ENCODE results near the gene PRKN. TPM values are rescaled to one million over a fixed set of nuclear protein-coding genes. Genes with fewer than 3 reads are reported as not detected.
A peak's percentile ranks its signal among the peaks of the same experiment; 100 is the strongest.

The PRKN gene
- total RNA-seq, 1 donor from 2014 or later, result not detected

GRCh38 chr6:161374971-161375873, 1352.3 kb downstream of the PRKN start:
- Mint-ChIP-seq H3K27me3 (ENCODE audit: insufficient read depth) (no peaks in the 10 kb centered on the region), H3K9me3 (no peaks in the 10 kb centered on the region), H3K27ac (no peak overlapping the region), H3K4me3 (no peak overlapping the region), H3K36me3 (ENCODE audit: low read depth) (no peaks in the 10 kb centered on the region), H3K4me1 (ENCODE audit: low read depth) (no peaks in the 10 kb centered on the region)
- DNase-seq (ENCODE audit: low spot score), result no peak
- intact Hi-C loops (cut with micrococcal nuclease), result loop anchor here (1.0 to 5.0 kb wide), 3 partner anchors 148 to 445 kb away; no protein-coding TSS in a partner anchor

DNA sequence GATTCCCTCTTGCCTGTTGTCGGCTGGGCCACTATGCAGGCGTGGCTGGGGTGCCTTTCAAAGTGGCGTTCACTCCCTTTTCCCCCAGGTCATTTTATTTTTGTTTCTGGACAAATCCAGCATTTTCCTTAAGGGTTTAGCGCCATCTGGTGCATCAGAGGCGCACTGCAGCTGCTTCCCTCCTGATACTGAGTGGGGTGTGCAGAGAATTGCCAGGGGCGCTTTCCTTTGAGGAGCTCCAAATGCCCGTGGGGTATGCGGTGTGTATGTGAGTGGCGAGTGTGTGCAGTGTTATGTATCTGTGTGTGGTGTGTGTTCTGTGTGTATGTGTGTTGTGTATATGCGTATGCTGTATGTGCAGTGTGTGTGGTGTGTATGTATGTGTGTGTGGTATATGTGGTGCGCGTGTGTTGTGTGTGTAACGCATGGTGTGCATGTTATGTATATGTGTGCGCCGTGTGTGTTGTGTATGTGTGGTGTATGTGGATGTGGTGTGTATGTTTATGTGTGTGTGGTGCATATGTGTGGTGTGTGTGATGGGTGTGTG, 1353.6 kb downstream of the PRKN start:
- Mint-ChIP-seq H3K27me3 (ENCODE audit: insufficient read depth) (no peaks in the 10 kb centered on the region), H3K36me3 (ENCODE audit: low read depth) (no peaks in the 10 kb centered on the region), H3K4me3 (no peak overlapping the region), H3K4me1 (ENCODE audit: low read depth) (no peaks in the 10 kb centered on the region), H3K9me3 (no peaks in the 10 kb centered on the region), H3K27ac (no peak overlapping the region)
- intact Hi-C loops (cut with micrococcal nuclease), result loop anchor here (1.0 to 5.0 kb wide), 3 partner anchors 147 to 444 kb away; no protein-coding TSS in a partner anchor
- DNase-seq (ENCODE audit: low spot score), result peak; percentile 37

GRCh38 chr6:161372422-161372793, 1355.2 kb downstream of the PRKN start:
- no peak for DNase-seq (ENCODE audit: low spot score)
- Mint-ChIP-seq H3K4me3 (no peak overlapping the region), H3K27ac (no peak overlapping the region), H3K4me1 (ENCODE audit: low read depth) (no peaks in the 10 kb centered on the region), H3K36me3 (ENCODE audit: low read depth) (no peaks in the 10 kb centered on the region), H3K9me3 (no peaks in the 10 kb centered on the region), H3K27me3 (ENCODE audit: insufficient read depth) (no peaks in the 10 kb centered on the region)
- intact Hi-C loops (cut with micrococcal nuclease), result loop anchor here (5.0 kb wide), 2 partner anchors 145 to 270 kb away; no protein-coding TSS in a partner anchor

DNA sequence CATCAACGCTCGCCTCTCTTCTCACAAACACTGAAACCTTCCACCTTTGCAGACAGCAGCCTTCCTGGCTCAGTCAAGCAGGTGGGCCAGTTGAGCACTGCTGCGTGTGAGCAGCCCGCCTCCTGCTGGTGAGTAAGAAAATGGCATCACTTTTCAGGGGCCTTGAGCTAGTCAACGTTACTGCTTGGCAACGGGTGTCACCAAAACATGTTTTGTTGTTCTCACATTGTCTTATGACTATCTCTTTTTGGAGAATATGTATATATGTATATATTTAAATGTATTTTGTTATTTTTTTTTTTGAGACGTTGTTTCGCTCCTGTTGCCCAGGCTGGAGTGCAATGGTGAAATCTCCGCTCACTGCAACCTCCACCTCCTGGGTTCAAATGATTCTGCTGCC, 1356.7 kb downstream of the PRKN start:
- Mint-ChIP-seq H3K9me3 (no peaks in the 10 kb centered on the region), H3K36me3 (ENCODE audit: low read depth) (no peaks in the 10 kb centered on the region), H3K27me3 (ENCODE audit: insufficient read depth) (no peaks in the 10 kb centered on the region), H3K4me3 (no peak overlapping the region), H3K4me1 (ENCODE audit: low read depth) (no peaks in the 10 kb centered on the region), H3K27ac (no peak overlapping the region)
- peak; percentile 54 for DNase-seq (ENCODE audit: low spot score)
- intact Hi-C loops (cut with micrococcal nuclease), result loop anchor here (1.0 to 5.0 kb wide), 6 partner anchors 144 to 850 kb away; no protein-coding TSS in a partner anchor

DNA sequence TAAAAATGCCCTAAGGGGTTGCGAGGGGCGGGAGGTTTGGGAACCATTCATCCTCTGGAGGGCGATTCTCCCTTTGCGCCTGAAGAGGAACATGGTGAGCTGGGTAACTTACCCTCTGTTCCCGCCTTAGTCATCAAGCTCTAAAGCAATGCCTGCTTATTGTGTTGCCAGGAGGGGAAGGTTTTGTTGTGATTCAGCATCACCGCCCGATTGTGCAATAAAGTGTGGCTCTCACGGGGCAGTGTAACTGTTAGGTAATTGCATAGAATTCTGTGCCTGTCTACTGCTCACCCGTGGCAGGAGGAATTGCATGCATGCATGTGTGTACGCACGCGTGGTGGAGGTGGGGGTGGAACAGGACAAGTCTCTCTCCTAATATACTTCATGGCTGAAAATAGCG, 1358.2 kb downstream of the PRKN start:
- H3K27ac Mint-ChIP-seq, result no peak overlapping the region
- H3K27me3 Mint-ChIP-seq (ENCODE audit: insufficient read depth), result no peaks in the 10 kb centered on the region
- H3K4me1 Mint-ChIP-seq (ENCODE audit: low read depth), result no peaks in the 10 kb centered on the region
- no peaks in the 10 kb centered on the region for H3K9me3 Mint-ChIP-seq
- intact Hi-C loops (cut with micrococcal nuclease), result no loop called here
- no peaks in the 10 kb centered on the region for H3K36me3 Mint-ChIP-seq (ENCODE audit: low read depth)
- H3K4me3 Mint-ChIP-seq, result no peak overlapping the region
- no peak for DNase-seq (ENCODE audit: low spot score)

DNA sequence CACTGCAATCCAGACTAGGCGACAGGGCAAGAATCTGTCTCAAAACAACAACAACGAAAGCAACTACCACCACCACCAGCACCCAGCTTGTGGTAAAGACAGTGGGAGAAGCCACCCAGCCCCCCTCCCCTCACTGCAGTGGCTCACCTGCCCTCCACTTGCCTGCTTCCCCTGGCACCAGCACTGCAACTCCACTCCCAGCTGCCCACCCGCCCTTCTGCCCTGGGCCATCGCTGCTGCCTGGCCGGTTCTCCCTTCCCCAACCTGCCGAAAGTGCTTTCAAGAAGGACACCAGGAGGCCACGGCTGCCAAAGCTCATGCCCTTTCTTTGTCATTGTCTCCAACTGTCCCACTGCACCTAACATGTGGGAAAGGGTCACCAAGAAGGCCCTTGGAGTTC, 1359.1 kb downstream of the PRKN start:
- Mint-ChIP-seq H3K36me3 (ENCODE audit: low read depth) (no peaks in the 10 kb centered on the region), H3K9me3 (peaks cover 1% of the 10 kb centered on the region), H3K4me1 (ENCODE audit: low read depth) (no peaks in the 10 kb centered on the region), H3K4me3 (no peak overlapping the region), H3K27ac (no peak overlapping the region), H3K27me3 (ENCODE audit: insufficient read depth) (no peaks in the 10 kb centered on the region)
- intact Hi-C loops (cut with micrococcal nuclease), result no loop called here
- DNase-seq (ENCODE audit: low spot score), result no peak

GRCh38 chr6:161367472-161367871, 1360.1 kb downstream of the PRKN start:
- Mint-ChIP-seq H3K36me3 (ENCODE audit: low read depth) (peaks cover 1% of the 10 kb centered on the region), H3K27me3 (ENCODE audit: insufficient read depth) (no peaks in the 10 kb centered on the region), H3K9me3 (peaks cover 6% of the 10 kb centered on the region), H3K4me3 (no peak overlapping the region), H3K4me1 (ENCODE audit: low read depth) (no peaks in the 10 kb centered on the region), H3K27ac (no peak overlapping the region)
- intact Hi-C loops (cut with micrococcal nuclease), result no loop called here
- no peak for DNase-seq (ENCODE audit: low spot score)

GRCh38 chr6:161366301-161366923, 1361.2 kb downstream of the PRKN start:
- H3K9me3 Mint-ChIP-seq, result peaks cover 6% of the 10 kb centered on the region
- peaks cover 1% of the 10 kb centered on the region for H3K36me3 Mint-ChIP-seq (ENCODE audit: low read depth)
- no peak for DNase-seq (ENCODE audit: low spot score)
- no peak overlapping the region for H3K4me3 Mint-ChIP-seq
- H3K27me3 Mint-ChIP-seq (ENCODE audit: insufficient read depth), result no peaks in the 10 kb centered on the region
- H3K27ac Mint-ChIP-seq, result no peak overlapping the region
- H3K4me1 Mint-ChIP-seq (ENCODE audit: low read depth), result no peaks in the 10 kb centered on the region
- intact Hi-C loops (cut with micrococcal nuclease), result no loop called here

DNA sequence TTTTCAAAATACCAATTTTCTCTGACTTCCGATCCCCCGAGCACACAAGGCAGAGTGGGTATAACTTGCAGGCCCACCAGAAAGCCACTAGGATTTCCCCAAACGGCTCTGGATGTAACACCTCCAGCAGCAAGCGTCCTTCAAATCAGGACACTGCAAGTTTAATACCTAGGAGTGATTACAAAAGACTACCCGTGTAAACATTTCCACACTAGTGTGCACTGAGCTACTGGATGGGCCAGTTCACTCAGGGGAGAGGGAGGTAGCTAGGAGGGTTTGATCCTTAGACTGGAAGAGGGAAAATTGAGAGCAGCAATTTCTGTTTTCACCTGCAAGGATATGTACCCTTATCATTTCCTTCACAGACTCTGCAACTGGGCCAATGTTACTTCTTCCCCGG, 1361.9 kb downstream of the PRKN start:
- no peak overlapping the region for H3K4me3 Mint-ChIP-seq
- DNase-seq (ENCODE audit: low spot score), result no peak
- peaks cover 10% of the 10 kb centered on the region for H3K9me3 Mint-ChIP-seq
- H3K4me1 Mint-ChIP-seq (ENCODE audit: low read depth), result no peaks in the 10 kb centered on the region
- H3K27me3 Mint-ChIP-seq (ENCODE audit: insufficient read depth), result no peaks in the 10 kb centered on the region
- H3K36me3 Mint-ChIP-seq (ENCODE audit: low read depth), result peaks cover 1% of the 10 kb centered on the region
- H3K27ac Mint-ChIP-seq, result no peak overlapping the region
- intact Hi-C loops (cut with micrococcal nuclease), result no loop called here

GRCh38 chr6:161363286-161363685, 1364.3 kb downstream of the PRKN start:
- H3K4me3 Mint-ChIP-seq, result no peak overlapping the region
- H3K27me3 Mint-ChIP-seq (ENCODE audit: insufficient read depth), result no peaks in the 10 kb centered on the region
- peaks cover 10% of the 10 kb centered on the region for H3K9me3 Mint-ChIP-seq
- intact Hi-C loops (cut with micrococcal nuclease), result no loop called here
- no peak for DNase-seq (ENCODE audit: low spot score)
- H3K27ac Mint-ChIP-seq, result no peak overlapping the region
- no peaks in the 10 kb centered on the region for H3K4me1 Mint-ChIP-seq (ENCODE audit: low read depth)
- H3K36me3 Mint-ChIP-seq (ENCODE audit: low read depth), result peaks cover 1% of the 10 kb centered on the region

GRCh38 chr6:161362266-161362665, 1365.3 kb downstream of the PRKN start:
- H3K9me3 Mint-ChIP-seq, result peaks cover 10% of the 10 kb centered on the region
- intact Hi-C loops (cut with micrococcal nuclease), result no loop called here
- H3K4me3 Mint-ChIP-seq, result no peak overlapping the region
- no peak for DNase-seq (ENCODE audit: low spot score)
- H3K27ac Mint-ChIP-seq, result no peak overlapping the region
- no peaks in the 10 kb centered on the region for H3K4me1 Mint-ChIP-seq (ENCODE audit: low read depth)
- no peaks in the 10 kb centered on the region for H3K27me3 Mint-ChIP-seq (ENCODE audit: insufficient read depth)
- peaks cover 1% of the 10 kb centered on the region for H3K36me3 Mint-ChIP-seq (ENCODE audit: low read depth)

DNA sequence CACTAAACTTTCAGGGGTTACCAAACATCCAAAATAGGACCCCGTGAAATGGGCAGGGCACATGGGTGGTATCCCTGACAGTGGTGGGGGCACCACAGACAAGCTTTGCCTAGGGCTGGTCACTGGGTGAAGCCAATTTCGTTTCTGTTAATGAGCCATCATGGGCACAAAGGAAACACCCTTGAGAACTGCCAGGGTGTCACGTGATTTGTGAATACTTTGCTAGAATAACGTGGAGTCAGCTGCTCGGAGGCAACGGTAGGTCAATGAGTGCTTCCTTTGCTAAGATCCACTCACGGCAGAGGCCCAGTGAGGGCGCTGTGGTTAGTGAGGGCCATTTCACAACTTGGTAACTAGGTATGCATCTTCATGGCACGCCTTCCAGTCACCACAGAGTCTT, 1366.0 kb downstream of the PRKN start:
- H3K9me3 Mint-ChIP-seq, result peaks cover 10% of the 10 kb centered on the region
- DNase-seq (ENCODE audit: low spot score), result no peak
- H3K4me1 Mint-ChIP-seq (ENCODE audit: low read depth), result no peaks in the 10 kb centered on the region
- H3K36me3 Mint-ChIP-seq (ENCODE audit: low read depth), result peaks cover 1% of the 10 kb centered on the region
- no peaks in the 10 kb centered on the region for H3K27me3 Mint-ChIP-seq (ENCODE audit: insufficient read depth)
- intact Hi-C loops (cut with micrococcal nuclease), result no loop called here
- H3K4me3 Mint-ChIP-seq, result no peak overlapping the region
- H3K27ac Mint-ChIP-seq, result no peak overlapping the region

GRCh38 chr6:161360520-161360919, 1367.0 kb downstream of the PRKN start:
- intact Hi-C loops (cut with micrococcal nuclease), result no loop called here
- Mint-ChIP-seq H3K4me3 (no peak overlapping the region), H3K36me3 (ENCODE audit: low read depth) (peaks cover 1% of the 10 kb centered on the region), H3K27ac (no peak overlapping the region), H3K9me3 (peaks cover 10% of the 10 kb centered on the region), H3K27me3 (ENCODE audit: insufficient read depth) (no peaks in the 10 kb centered on the region), H3K4me1 (ENCODE audit: low read depth) (no peaks in the 10 kb centered on the region)
- DNase-seq (ENCODE audit: low spot score), result no peak
